Small intestine (tissue), 7 donors: ENCODE data around the gene RAB9A. TPM values are rescaled to one million over a fixed set of nuclear protein-coding genes. Genes with fewer than 3 reads are reported as not detected.

Experiments used
- DNase-seq, 2 donors: peaks; one replicate each; pipeline versions ENCODE4 v3.0.0 to v3.0.0-alpha.2; 2013
- FAIRE-seq: peaks from 2 replicates; lab custom pipeline; 2012; peaks lifted over from hg19 to GRCh38; lab: Jason Lieb, UNC
- H3K27ac ChIP-seq, 3 donors: one replicate each; pipeline ENCODE4 v1.5.1; 2013; ENCODE audit warnings: low read length in 2 of 3, mild to moderate bottlenecking in 2 of 3, control low read depth in 1 of 3, inconsistent platforms in 1 of 3, low read depth in 1 of 3, moderate library complexity in 1 of 3
- H3K27me3 ChIP-seq, 3 donors: one replicate each; pipeline ENCODE4 v1.6.1; 2013; ENCODE audit warnings: low read length in 3 of 3, inconsistent platforms in 1 of 3; ENCODE audit not compliant: control insufficient read depth in 3 of 3, insufficient read depth in 3 of 3
- H3K36me3 ChIP-seq, 3 donors: one replicate each; pipeline ENCODE4 v1.6.1; 2013; ENCODE audit warnings: low read length in 3 of 3, inconsistent platforms in 1 of 3, low read depth in 1 of 3, mild to moderate bottlenecking in 1 of 3, moderate library complexity in 1 of 3; ENCODE audit not compliant: control insufficient read depth in 3 of 3, insufficient read depth in 2 of 3
- H3K4me1 ChIP-seq, 3 donors: one replicate each; pipeline ENCODE4 v1.6.1; 2013; ENCODE audit warnings: low read length in 2 of 3, inconsistent platforms in 1 of 3, low read depth in 1 of 3, mild to moderate bottlenecking in 1 of 3, moderate library complexity in 1 of 3; ENCODE audit not compliant: control insufficient read depth in 3 of 3, insufficient read depth in 2 of 3
- H3K4me3 ChIP-seq, 3 donors: one replicate each; pipeline ENCODE4 v1.5.1; 2013; ENCODE audit warnings: low read length in 3 of 3, control low read depth in 1 of 3, inconsistent platforms in 1 of 3, low read depth in 1 of 3, mild to moderate bottlenecking in 1 of 3, moderate library complexity in 1 of 3
- H3K9me3 ChIP-seq, 2 donors: one replicate each; pipeline ENCODE4 v1.6.1; 2013; ENCODE audit warnings: low read depth in 1 of 2, low read length in 1 of 2; ENCODE audit not compliant: control insufficient read depth in 2 of 2, insufficient read depth in 1 of 2
- WGBS, 3 donors: extraction: QIAGEN DNeasy Blood & Tissue Kit; methylation state at CpG; one replicate each; pipeline ENCODE4 v1.1.7; 2013; 5-methylcytosine and 5-hydroxymethylcytosine counted together
- polyA plus RNA-seq, 4 donors: library from polyadenylated mRNA; stranded (reverse) in 3 of 4; unstranded in 1 of 4; fragments of 200-250 nt in 3 of 4; fragments of 120-200 nt in 1 of 4; gene quantifications; one replicate each; pipeline versions ENCODE4 v1.2.1 to v1.2.3, GENCODE V29; 2013
- donor health status: healthy with polysubstance abuse.
- donor health status: control.
- donor health status: control.
- donor health status: Bipolar disorder and iron deficiency.
- donor health status: healthy.

RAB9A gene
- polyA plus RNA-seq, 4 donors: 16.5 to 32.4 (median 25.1) TPM

DNA sequence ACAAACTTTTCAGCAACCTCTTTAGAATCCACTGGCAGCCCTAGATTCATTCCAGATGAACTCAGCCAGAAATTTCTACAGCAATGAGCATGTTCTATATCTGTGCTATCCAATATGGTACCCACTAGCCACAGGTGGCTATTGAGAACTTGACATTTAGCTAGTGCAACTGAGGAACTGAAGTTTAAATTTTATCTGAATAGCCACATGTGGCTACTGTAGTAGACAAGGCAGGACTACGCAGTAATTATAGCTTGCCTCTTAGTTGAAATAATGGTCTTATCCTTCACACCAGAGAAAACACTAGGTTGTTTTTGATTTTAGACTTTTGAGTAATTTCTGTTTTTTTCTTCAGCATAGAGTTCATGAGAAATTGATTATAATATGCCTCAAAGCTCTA lies 38.6 kb upstream of the RAB9A start:
- FAIRE-seq: no peak

DNA sequence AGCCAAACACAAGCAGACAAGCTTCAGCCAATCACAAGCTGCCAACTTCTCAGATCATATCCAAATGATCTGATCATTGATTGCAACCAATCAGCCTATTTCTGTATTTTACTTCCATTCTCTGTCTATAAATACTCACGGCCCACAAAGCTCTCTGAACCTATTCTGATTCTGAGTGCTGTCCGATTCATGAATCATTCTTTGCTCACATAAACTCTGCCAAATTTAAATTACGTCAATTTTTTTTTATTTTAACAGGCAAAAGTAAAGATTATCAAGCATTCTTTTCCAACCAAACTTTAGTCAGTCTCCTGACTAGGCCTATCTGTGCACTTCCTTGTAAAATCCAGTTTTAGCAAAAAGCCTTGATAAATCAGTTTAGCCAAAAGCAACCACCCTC lies 37.8 kb upstream of the RAB9A start:
- Histone ChIP-seq H3K4me1 (peaks cover 0 to 15% (median 0%) of the 10 kb centered on the region in 3 donors), H3K9me3 (no peaks in the 10 kb centered on the region), H3K36me3 (peaks cover 0 to 4% (median 0%) of the 10 kb centered on the region in 3 donors), H3K27ac (no peak overlapping the region), H3K27me3 (no peaks in the 10 kb centered on the region), H3K4me3 (no peak overlapping the region)
- DNase-seq: no peak
- 61 to 90% (median 63%) methylated on average over 3 of the region's 3 CpGs for WGBS, 3 donors
- FAIRE-seq: no peak

More for the DNA sequence above, 38.6 kb upstream of the RAB9A start:
- DNase-seq: no peak
- no peak overlapping the region for H3K4me3 ChIP-seq
- no peaks in the 10 kb centered on the region for H3K36me3 ChIP-seq
- no peaks in the 10 kb centered on the region for H3K9me3 ChIP-seq
- no peaks in the 10 kb centered on the region for H3K27me3 ChIP-seq
- 95 to 97% (median 97%) methylated on average over 1 of the region's 1 CpG for WGBS, 3 donors
- peaks cover 0 to 15% (median 0%) of the 10 kb centered on the region in 3 donors for H3K4me1 ChIP-seq
- no peak overlapping the region for H3K27ac ChIP-seq

GRCh38 chrX:13652287-13652793 lies 36.6 kb upstream of the RAB9A start:
- DNase-seq (no peak), FAIRE-seq (no peak)

DNA sequence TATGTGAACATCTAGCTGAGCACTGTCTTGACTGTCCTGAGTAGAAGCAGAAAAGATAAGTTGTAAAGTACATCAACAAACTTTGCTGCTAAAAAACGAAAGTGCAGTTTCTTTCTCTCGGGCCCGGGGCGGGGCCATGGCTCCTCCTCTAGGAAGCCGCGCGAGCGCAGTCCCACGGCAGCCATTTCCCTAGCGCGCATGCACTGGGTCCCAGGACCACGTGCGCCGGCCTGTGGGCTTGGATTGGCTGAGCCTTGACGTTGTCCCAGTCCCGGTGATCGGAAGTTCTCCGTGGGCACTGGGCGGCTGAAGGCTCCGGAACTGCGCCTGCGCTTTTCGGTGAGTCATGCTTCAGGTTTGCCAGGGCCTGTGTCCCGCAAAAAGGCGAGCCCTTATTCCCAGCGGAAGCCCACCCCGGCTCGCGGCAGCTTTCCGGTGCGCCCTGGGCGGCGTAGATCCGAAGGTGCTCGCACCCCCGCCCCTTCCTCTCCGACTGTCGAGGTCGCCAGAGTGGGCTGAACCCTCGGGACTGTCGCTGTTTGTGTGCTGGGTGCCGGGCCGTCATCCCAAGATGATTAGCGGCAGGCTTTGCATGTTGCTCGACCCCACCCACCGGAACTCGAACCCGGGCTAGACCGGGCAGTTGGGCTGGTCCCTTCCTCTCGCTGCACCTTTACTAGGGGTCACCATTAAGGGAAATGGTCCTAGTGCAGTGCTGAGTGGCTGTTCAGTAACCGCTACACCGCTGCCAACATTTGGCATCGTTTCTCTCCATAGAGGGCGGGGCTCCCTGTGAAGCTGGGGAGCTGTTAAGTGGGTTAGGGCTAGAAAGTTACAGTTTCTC lies 35.9 kb upstream of the RAB9A start, which contains the start of gene TCEANC:
Gene TCEANC (plus strand): TSS at position 292 of the 844 bp plus-strand sequence. CDS start 9,368 bp downstream, outside the sequence.
- DNase-seq: peak; percentile 93 to 94
- Histone ChIP-seq H3K27ac (peak within 1 kb of the TSS; percentile 90 to 99 (median 97)), H3K4me1 (peaks cover 0 to 10% (median 0%) of the 10 kb centered on the region in 3 donors), H3K9me3 (no peaks in the 10 kb centered on the region), H3K27me3 (no peaks in the 10 kb centered on the region), H3K36me3 (peaks cover 0 to 4% (median 0%) of the 10 kb centered on the region in 3 donors), H3K4me3 (peak within 1 kb of the TSS; percentile 46 to 83 (median 58))
- WGBS, 3 donors: 0 to 2% (median 1%) methylated on average over 51 to 54 of the region's 54 CpGs
- peak; percentile 96 for FAIRE-seq

More at GRCh38 chrX:13652287-13652793, 36.6 kb upstream of the RAB9A start:
- H3K27ac ChIP-seq: peak overlapping the region; percentile 47 to 94 (median 81)
- no peaks in the 10 kb centered on the region for H3K27me3 ChIP-seq
- H3K9me3 ChIP-seq: no peaks in the 10 kb centered on the region
- WGBS, 3 donors: 31 to 48% (median 41%) methylated on average over 7 of the region's 7 CpGs
- H3K36me3 ChIP-seq: peaks cover 0 to 4% (median 0%) of the 10 kb centered on the region in 3 donors
- H3K4me1 ChIP-seq: peaks cover 0 to 13% (median 0%) of the 10 kb centered on the region in 3 donors
- H3K4me3 ChIP-seq: peak overlapping the region in 2 of 3 donors; percentile 9 to 44

DNA sequence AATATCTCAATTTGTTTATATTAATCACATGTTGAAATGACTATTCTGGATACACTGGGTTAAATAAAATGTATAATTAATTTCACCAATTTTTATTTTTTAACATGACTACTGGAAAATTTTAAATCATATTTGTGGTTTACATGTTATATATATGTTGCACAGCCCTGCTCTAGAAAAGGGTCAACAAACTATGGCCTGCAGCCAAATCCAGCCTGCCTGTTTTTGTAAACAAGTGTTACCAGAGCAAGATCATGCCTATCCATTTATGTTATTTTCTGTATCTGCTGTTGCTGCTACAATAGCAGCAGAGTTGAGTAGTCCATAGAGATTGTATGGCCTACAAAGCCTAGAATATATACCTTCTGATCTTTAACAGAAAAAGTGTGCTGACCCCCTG lies 34.8 kb upstream of the RAB9A start:
- FAIRE-seq: no peak
- H3K36me3 ChIP-seq: peaks cover 0 to 4% (median 0%) of the 10 kb centered on the region in 3 donors
- peak overlapping the region in 1 of 3 donors; percentile 83 for H3K4me3 ChIP-seq
- peak overlapping the region in 1 of 3 donors; percentile 97 for H3K27ac ChIP-seq
- H3K27me3 ChIP-seq: no peaks in the 10 kb centered on the region
- DNase-seq: no peak
- H3K4me1 ChIP-seq: peaks cover 0 to 7% (median 0%) of the 10 kb centered on the region in 3 donors
- H3K9me3 ChIP-seq: no peaks in the 10 kb centered on the region

DNA sequence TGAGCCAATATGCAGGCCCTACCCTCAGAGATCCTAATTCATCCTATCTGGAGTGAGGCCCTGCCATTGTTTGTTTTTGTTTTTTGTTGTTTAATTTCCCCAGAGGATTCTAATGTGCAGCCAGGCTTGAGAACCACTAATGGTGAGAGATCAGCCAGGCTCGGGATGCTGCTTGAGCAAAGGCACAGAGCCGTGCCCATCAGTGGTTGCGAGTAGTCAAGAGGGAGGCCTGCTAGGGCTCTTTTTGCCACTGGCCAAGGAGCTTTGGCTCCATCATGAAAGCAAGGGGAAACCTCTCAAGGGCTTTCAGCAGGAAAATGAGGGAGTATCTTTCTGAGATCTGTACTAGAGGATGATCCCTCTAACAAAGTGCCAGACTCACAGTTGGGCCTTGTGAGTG lies 33.3 kb upstream of the RAB9A start:
- DNase-seq: no peak
- H3K9me3 ChIP-seq: no peaks in the 10 kb centered on the region
- no peaks in the 10 kb centered on the region for H3K27me3 ChIP-seq
- 80 to 96% (median 85%) methylated on average over 3 of the region's 3 CpGs for WGBS, 3 donors
- FAIRE-seq: no peak
- H3K4me1 ChIP-seq: peaks cover 0 to 7% (median 0%) of the 10 kb centered on the region in 3 donors
- H3K27ac ChIP-seq: no peak overlapping the region
- H3K4me3 ChIP-seq: no peak overlapping the region
- peaks cover 0 to 6% (median 2%) of the 10 kb centered on the region in 3 donors for H3K36me3 ChIP-seq

- Histone ChIP-seq H3K9me3 (no peaks in the 10 kb centered on the region), H3K27me3 (no peaks in the 10 kb centered on the region), H3K4me1 (peaks cover 0 to 3% (median 0%) of the 10 kb centered on the region in 3 donors), H3K36me3 (peaks cover 0 to 6% (median 2%) of the 10 kb centered on the region in 3 donors), H3K4me3 (no peak overlapping the region), H3K27ac (no peak overlapping the region)
- DNase-seq: peak; percentile 42 to 55
- WGBS, 3 donors: 2 to 8% (median 7%) methylated on average over 2 of the region's 2 CpGs
- peak; percentile 65 for FAIRE-seq
Measured at GRCh38 chrX:13658602-13659001, 30.3 kb upstream of the RAB9A start.

DNA sequence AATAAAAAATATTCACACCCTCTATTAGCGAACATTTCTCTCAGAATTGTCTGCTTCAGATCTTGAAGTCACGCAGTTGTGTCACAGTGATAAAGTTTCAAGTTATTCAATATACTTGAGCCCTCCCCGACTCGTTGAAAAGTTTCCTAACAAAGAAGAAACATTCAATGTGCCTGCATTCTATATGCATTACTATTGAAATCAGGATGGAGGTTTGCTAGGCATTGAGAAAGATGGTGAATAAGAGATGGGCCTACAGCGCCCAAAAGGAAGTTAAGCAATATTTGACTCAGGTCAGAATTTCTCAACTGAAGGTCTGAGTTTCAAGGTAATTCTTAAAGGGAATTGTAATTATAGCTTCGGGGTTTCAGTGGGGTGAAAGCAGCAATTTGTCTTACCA lies 29.9 kb upstream of the RAB9A start:
- Histone ChIP-seq H3K36me3 (peaks cover 0 to 6% (median 2%) of the 10 kb centered on the region in 3 donors), H3K4me3 (no peak overlapping the region), H3K9me3 (no peaks in the 10 kb centered on the region), H3K27me3 (no peaks in the 10 kb centered on the region), H3K4me1 (no peaks in the 10 kb centered on the region), H3K27ac (no peak overlapping the region)
- DNase-seq (no peak), FAIRE-seq (no peak)
- whole genome bisulfite sequencing, 3 donors: 47 to 55% (median 51%) methylated on average over 6 of the region's 6 CpGs
